CD4-positive, CD25-positive, alpha-beta regulatory T cell (primary cell): ENCODE data around the gene TM9SF1. TPM values are rescaled to one million over a fixed set of nuclear protein-coding genes. Genes with fewer than 3 reads are reported as not detected.

Experiments
- ATAC-seq, 2 donors: fragments of 150-1000 bp; cut with Tn5 transposase; one replicate each; pipeline ENCODE4 v1.10.0; 2021; ENCODE audit warnings: low read depth in 2 of 2, moderate number of reproducible peaks in 2 of 2, moderate library complexity in 1 of 2
- DNase-seq, 3 donors: peaks; one replicate each; pipeline versions ENCODE4 v3.0.0 to v3.0.0-alpha.2; 2012 to 2022; ENCODE audit warnings: mixed read lengths in 1 of 3
- H3K27ac ChIP-seq: one replicate; pipeline ENCODE4 v1.7.0; 2013; ENCODE audit warnings: mild to moderate bottlenecking, low read length; ENCODE audit not compliant: insufficient read depth, poor library complexity, severe bottlenecking
- H3K27me3 ChIP-seq: one replicate; pipeline ENCODE4 v1.7.0; 2013; ENCODE audit warnings: low read length; ENCODE audit not compliant: control insufficient read depth, insufficient read depth
- H3K36me3 ChIP-seq: one replicate; pipeline ENCODE4 v1.7.0; 2013; ENCODE audit warnings: mild to moderate bottlenecking, low read length, moderate library complexity; ENCODE audit not compliant: control insufficient read depth, insufficient read depth
- H3K4me1 ChIP-seq: 2 replicates; pipeline ENCODE4 v1.7.0; 2013; ENCODE audit warnings: mild to moderate bottlenecking, low read length; ENCODE audit not compliant: insufficient read depth, control insufficient read depth, poor library complexity, severe bottlenecking
- H3K4me3 ChIP-seq: one replicate; pipeline ENCODE4 v1.7.0; 2013; ENCODE audit warnings: low read depth, mild to moderate bottlenecking, low read length, moderate library complexity
- H3K9me3 ChIP-seq, 2 experiments: 1 replicate in 1 of 2; 2 replicates in 1 of 2; pipeline ENCODE4 v1.7.0; 2013; ENCODE audit warnings: low read length in 2 of 2, mild to moderate bottlenecking in 1 of 2, moderate library complexity in 1 of 2; ENCODE audit not compliant: control insufficient read depth in 2 of 2
- H3K27ac Mint-ChIP-seq, 3 donors: one replicate each; pipeline ENCODE4 v1.8.0; 2020 to 2022; ENCODE audit warnings: mild to moderate bottlenecking in 3 of 3, mixed read lengths in 3 of 3, moderate library complexity in 2 of 3
- H3K27me3 Mint-ChIP-seq: one replicate; pipeline ENCODE4 v1.8.0; 2022; ENCODE audit warnings: mild to moderate bottlenecking, mixed read lengths
- H3K36me3 Mint-ChIP-seq: one replicate; pipeline ENCODE4 v1.8.0; 2020; ENCODE audit warnings: mixed read lengths
- H3K4me1 Mint-ChIP-seq, 4 donors: one replicate each; pipeline ENCODE4 v1.8.0; 2020 to 2022; ENCODE audit warnings: mixed read lengths in 4 of 4, mild to moderate bottlenecking in 1 of 4
- H3K4me3 Mint-ChIP-seq, 4 donors: one replicate each; pipeline ENCODE4 v1.8.0; 2020 to 2022; ENCODE audit warnings: mild to moderate bottlenecking in 4 of 4, mixed read lengths in 4 of 4, moderate library complexity in 3 of 4
- H3K9me3 Mint-ChIP-seq, 7 donors: one replicate each; pipeline ENCODE4 v1.8.0; 2020 to 2022; ENCODE audit warnings: mixed read lengths in 7 of 7, mild to moderate bottlenecking in 3 of 7, moderate library complexity in 2 of 7
- polyA plus RNA-seq, 4 donors: library from polyadenylated mRNA; unstranded; fragments of 300-500 nt; fragmentation: Illumina TruSeq; gene quantifications; one replicate each; pipeline ENCODE4 v1.2.3, GENCODE V29; 2021
- total RNA-seq: library from RNA; stranded (reverse); gene quantifications from one replicate; pipeline ENCODE4 v1.2.3, GENCODE V29; 2022

Gene TM9SF1
- total and polyA plus RNA-seq, 5 donors from 2014 or later: 20.0 to 42.3 (median 39.3) TPM

GRCh38 chr14:24198814-24199524 is 3.7 kb upstream of the TM9SF1 start:
- peak overlapping the region in 3 of 4 donors; percentile 4 to 91 (median 38) for H3K4me3 Mint-ChIP-seq
- peaks cover 0 to 2% (median 0%) of the 10 kb centered on the region in 7 donors for H3K9me3 Mint-ChIP-seq
- H3K4me3 ChIP-seq: no peak overlapping the region

GRCh38 chr14:24197056-24197450 is 1.8 kb upstream of the TM9SF1 start:
- H3K27ac Mint-ChIP-seq: peak overlapping the region in 1 of 3 donors; percentile 98
- peaks cover 0 to 2% (median 0%) of the 10 kb centered on the region in 7 donors for H3K9me3 Mint-ChIP-seq
- no peak for DNase-seq
- peaks cover 23% of the 10 kb centered on the region for H3K36me3 Mint-ChIP-seq
- no peak for ATAC-seq
- H3K4me3 ChIP-seq: no peak overlapping the region
- H3K4me1 Mint-ChIP-seq: peaks cover 22 to 69% (median 42%) of the 10 kb centered on the region in 4 donors
- peaks cover 12% of the 10 kb centered on the region for H3K36me3 ChIP-seq
- H3K27me3 Mint-ChIP-seq: peaks cover 13% of the 10 kb centered on the region
- peak overlapping the region; percentile 94 to 99 (median 96) for H3K4me3 Mint-ChIP-seq
- H3K27ac ChIP-seq: no peak overlapping the region
- H3K4me1 ChIP-seq: peaks cover 40% of the 10 kb centered on the region
- no peaks in the 10 kb centered on the region for H3K27me3 ChIP-seq
- no peaks in the 10 kb centered on the region for H3K9me3 ChIP-seq

More at GRCh38 chr14:24198814-24199524, 3.7 kb upstream of the TM9SF1 start:
- peaks cover 39% of the 10 kb centered on the region for H3K4me1 ChIP-seq
- peak overlapping the region; percentile 70 to 91 (median 77) for H3K27ac Mint-ChIP-seq
- no peaks in the 10 kb centered on the region for H3K27me3 ChIP-seq
- peaks cover 13% of the 10 kb centered on the region for H3K27me3 Mint-ChIP-seq
- ATAC-seq: no peak
- H3K27ac ChIP-seq: peak overlapping the region; percentile 23
- peaks cover 4% of the 10 kb centered on the region for H3K36me3 ChIP-seq
- H3K4me1 Mint-ChIP-seq: peaks cover 22 to 66% (median 40%) of the 10 kb centered on the region in 4 donors
- DNase-seq: no peak
- H3K9me3 ChIP-seq: no peaks in the 10 kb centered on the region
- peaks cover 24% of the 10 kb centered on the region for H3K36me3 Mint-ChIP-seq

DNA sequence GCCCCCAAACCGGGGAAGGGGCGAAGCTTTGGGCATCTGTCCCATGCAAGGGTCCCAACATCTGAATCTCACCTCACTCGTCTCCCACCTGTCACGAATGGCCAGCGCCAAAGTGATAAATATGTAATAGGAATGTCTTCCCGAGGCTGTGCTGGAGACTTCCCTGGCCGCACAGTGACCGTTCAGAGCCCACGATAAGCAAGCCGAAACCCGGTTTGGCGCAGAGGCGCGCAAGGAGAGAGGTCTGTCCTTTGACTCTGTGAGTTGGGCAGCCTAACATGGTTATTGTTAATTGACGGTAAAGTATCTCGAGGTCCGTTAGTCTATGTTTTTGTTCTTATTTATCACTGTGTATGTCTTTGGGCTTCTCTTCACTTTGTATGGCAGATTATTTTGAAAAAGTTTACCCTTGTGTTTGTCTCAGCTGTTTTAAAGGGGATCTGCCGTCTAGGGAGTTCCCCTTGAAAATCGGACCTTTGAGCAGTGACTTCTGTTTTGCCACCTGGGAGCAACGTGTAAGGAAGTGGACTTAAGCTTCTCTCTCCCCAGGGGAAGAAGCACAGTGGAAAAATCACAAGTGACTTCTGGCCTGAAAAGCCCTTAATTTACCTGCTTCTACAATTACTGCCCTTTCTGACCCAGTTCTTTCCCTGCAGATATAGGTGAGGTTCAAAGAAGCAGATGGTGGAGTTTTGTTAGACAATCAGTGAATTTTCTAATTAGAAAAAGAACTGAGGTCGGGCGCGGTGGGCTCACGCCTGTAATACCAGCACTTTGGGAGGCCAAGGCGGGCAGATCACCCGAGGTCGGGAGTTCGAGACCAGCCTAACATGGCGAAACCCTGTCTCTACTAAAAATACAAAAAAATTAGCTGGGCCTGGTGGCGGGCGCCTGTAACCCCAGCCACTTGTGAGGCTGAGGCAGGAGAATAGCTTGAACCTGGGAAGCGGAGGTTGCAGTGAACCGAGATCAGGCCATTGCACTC is 1.1 kb upstream of the TM9SF1 start:
- H3K4me1 ChIP-seq: peaks cover 40% of the 10 kb centered on the region
- peaks cover 13% of the 10 kb centered on the region for H3K36me3 ChIP-seq
- DNase-seq (peak in 1 of 3 donors; percentile 35), ATAC-seq (no peak)
- H3K27me3 ChIP-seq: no peaks in the 10 kb centered on the region
- H3K9me3 ChIP-seq: no peaks in the 10 kb centered on the region
- H3K4me3 Mint-ChIP-seq: peak overlapping the region; percentile 94 to 99 (median 96)
- peaks cover 0 to under 1% (median 0%) of the 10 kb centered on the region in 7 donors for H3K9me3 Mint-ChIP-seq
- peak overlapping the region; percentile 98 for H3K27ac Mint-ChIP-seq
- peaks cover 19% of the 10 kb centered on the region for H3K36me3 Mint-ChIP-seq
- peaks cover 27 to 72% (median 45%) of the 10 kb centered on the region in 4 donors for H3K4me1 Mint-ChIP-seq
- peak overlapping the region; percentile 79 for H3K4me3 ChIP-seq
- peaks cover 13% of the 10 kb centered on the region for H3K27me3 Mint-ChIP-seq
- peak overlapping the region; percentile 98 for H3K27ac ChIP-seq

DNA sequence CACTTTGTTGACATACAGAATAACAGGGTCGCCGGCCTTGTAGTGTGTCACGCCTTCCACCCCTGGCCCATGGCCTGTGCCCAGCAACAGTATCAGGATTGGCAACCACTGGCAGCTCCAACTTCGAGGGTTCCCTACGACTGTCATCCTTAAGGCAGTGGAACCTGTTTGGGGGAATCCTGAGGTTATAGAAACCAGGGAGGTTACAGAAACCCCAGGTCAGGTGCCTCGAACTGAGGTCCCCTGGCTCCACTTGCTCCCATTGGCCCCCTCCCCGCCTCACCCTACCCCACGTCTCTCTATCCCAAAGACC is 412 bp downstream of the TM9SF1 start:
- no peak for DNase-seq
- H3K27me3 Mint-ChIP-seq: peaks cover 13% of the 10 kb centered on the region
- H3K9me3 ChIP-seq: no peaks in the 10 kb centered on the region

GRCh38 chr14:24194186-24194872 is 912 bp downstream of the TM9SF1 start:
- H3K9me3 Mint-ChIP-seq: no peaks in the 10 kb centered on the region
- peaks cover 29 to 72% (median 45%) of the 10 kb centered on the region in 4 donors for H3K4me1 Mint-ChIP-seq
- DNase-seq (no peak), ATAC-seq (no peak)
- H3K4me3 ChIP-seq: peak overlapping the region; percentile 68
- H3K36me3 ChIP-seq: peaks cover 12% of the 10 kb centered on the region
- H3K4me1 ChIP-seq: peaks cover 40% of the 10 kb centered on the region
- peak overlapping the region; percentile 98 to 99 (median 98) for H3K27ac Mint-ChIP-seq
- no peaks in the 10 kb centered on the region for H3K27me3 ChIP-seq
- no peaks in the 10 kb centered on the region for H3K9me3 ChIP-seq
- H3K27ac ChIP-seq: peak overlapping the region; percentile 98
- peak overlapping the region; percentile 94 to 99 (median 96) for H3K4me3 Mint-ChIP-seq
- H3K27me3 Mint-ChIP-seq: peaks cover 13% of the 10 kb centered on the region
- H3K36me3 Mint-ChIP-seq: peaks cover 16% of the 10 kb centered on the region

More for the DNA sequence above, 412 bp downstream of the TM9SF1 start:
- ATAC-seq: no peak
- Mint-ChIP-seq H3K4me1 (peaks cover 27 to 73% (median 44%) of the 10 kb centered on the region in 4 donors), H3K4me3 (peak overlapping the region; percentile 94 to 99 (median 96)), H3K9me3 (no peaks in the 10 kb centered on the region), H3K36me3 (peaks cover 17% of the 10 kb centered on the region), H3K27ac (peak overlapping the region; percentile 94 to 98 (median 98))
- peaks cover 12% of the 10 kb centered on the region for H3K36me3 ChIP-seq
- H3K27me3 ChIP-seq: no peaks in the 10 kb centered on the region
- peak overlapping the region; percentile 68 for H3K4me3 ChIP-seq
- peak overlapping the region; percentile 98 for H3K27ac ChIP-seq
- H3K4me1 ChIP-seq: peaks cover 40% of the 10 kb centered on the region

- DNase-seq: no peak
- Mint-ChIP-seq H3K27me3 (peaks cover 15% of the 10 kb centered on the region), H3K9me3 (no peaks in the 10 kb centered on the region), H3K36me3 (peaks cover 9% of the 10 kb centered on the region), H3K27ac (peak overlapping the region; percentile 18 to 57 (median 29)), H3K4me3 (peak overlapping the region in 3 of 4 donors; percentile 53 to 86 (median 81)), H3K4me1 (peaks cover 28 to 70% (median 44%) of the 10 kb centered on the region in 4 donors)
- H3K4me3 ChIP-seq: no peak overlapping the region
- no peaks in the 10 kb centered on the region for H3K27me3 ChIP-seq
- peaks cover 12% of the 10 kb centered on the region for H3K36me3 ChIP-seq
- H3K27ac ChIP-seq: no peak overlapping the region
- H3K9me3 ChIP-seq: no peaks in the 10 kb centered on the region
- ATAC-seq: no peak
- H3K4me1 ChIP-seq: peaks cover 41% of the 10 kb centered on the region
Measured at GRCh38 chr14:24192933-24193332, 2.3 kb downstream of the TM9SF1 start.

DNA sequence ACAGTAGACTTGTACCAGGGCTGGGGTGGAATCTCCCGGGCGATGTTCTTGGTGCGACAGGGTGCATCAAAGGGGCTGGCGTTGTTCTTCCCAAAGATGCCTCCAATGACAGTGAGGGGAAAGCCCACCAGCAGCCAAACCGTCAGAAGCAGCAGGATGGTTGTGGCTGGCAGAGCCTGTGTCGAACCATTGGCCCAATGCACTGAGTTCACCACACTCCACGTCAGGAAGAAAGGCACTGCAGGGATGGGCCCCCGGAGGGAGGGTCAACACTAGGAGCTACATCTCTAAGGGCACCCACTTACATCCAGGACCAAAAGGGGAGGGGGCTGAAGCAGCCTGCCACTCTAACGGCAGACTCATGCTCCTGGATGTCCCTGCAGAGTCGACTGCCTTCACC is 4.8 kb downstream of the TM9SF1 start:
- no peaks in the 10 kb centered on the region for H3K27me3 ChIP-seq
- H3K4me1 ChIP-seq: peaks cover 31% of the 10 kb centered on the region
- H3K27ac ChIP-seq: no peak overlapping the region
- peaks cover 24% of the 10 kb centered on the region for H3K36me3 ChIP-seq
- Mint-ChIP-seq H3K9me3 (no peaks in the 10 kb centered on the region), H3K27ac (peak overlapping the region in 1 of 3 donors; percentile 92), H3K36me3 (peaks cover 9% of the 10 kb centered on the region), H3K27me3 (peaks cover 11% of the 10 kb centered on the region), H3K4me1 (peaks cover 22 to 62% (median 37%) of the 10 kb centered on the region in 4 donors), H3K4me3 (peak overlapping the region in 1 of 4 donors; percentile 46)
- no peaks in the 10 kb centered on the region for H3K9me3 ChIP-seq
- H3K4me3 ChIP-seq: no peak overlapping the region
- DNase-seq (no peak), ATAC-seq (no peak)
